GM21360 (cell line): Measurements from ENCODE around the gene SPEG.

Source experiments
- ATAC-seq: cut with Tn5 transposase; IDR thresholded peaks from one replicate; pipeline ENCODE4 v1.9.1; 2021; ENCODE audit warnings: mild to moderate bottlenecking, moderate library complexity; ENCODE audit not compliant: unreplicated experiment

Gene SPEG

GRCh38 chr2:219475278-219475677 lies 40.6 kb downstream of the SPEG start:
- ATAC-seq: no peak

GRCh38 chr2:219475697-219476651 lies 41.3 kb downstream of the SPEG start:
- peak; percentile 65 for ATAC-seq

GRCh38 chr2:219476652-219477151 lies 42.1 kb downstream of the SPEG start:
- ATAC-seq: no peak

- no peak for ATAC-seq
Observed at GRCh38 chr2:219477179-219477578, 42.5 kb downstream of the SPEG start.

GRCh38 chr2:219477815-219478214 lies 43.2 kb downstream of the SPEG start:
- ATAC-seq: no peak

- no peak for ATAC-seq
Observed at GRCh38 chr2:219478916-219479315, 44.3 kb downstream of the SPEG start.

- no peak for ATAC-seq
Observed at GRCh38 chr2:219480004-219480403, 45.4 kb downstream of the SPEG start.

GRCh38 chr2:219482674-219483405 lies 48.2 kb downstream of the SPEG start:
- no peak for ATAC-seq

- no peak for ATAC-seq
Observed at GRCh38 chr2:219483451-219484342, 49.1 kb downstream of the SPEG start.

GRCh38 chr2:219484343-219485200 lies 49.9 kb downstream of the SPEG start:
- no peak for ATAC-seq

- ATAC-seq: no peak
Observed at GRCh38 chr2:219485201-219485580, 50.5 kb downstream of the SPEG start.

- ATAC-seq: no peak
Observed at GRCh38 chr2:219486380-219486959, 51.8 kb downstream of the SPEG start.

GRCh38 chr2:219488149-219488843 lies 53.7 kb downstream of the SPEG start:
- ATAC-seq: no peak

- no peak for ATAC-seq
Observed at GRCh38 chr2:219488844-219489194, 54.2 kb downstream of the SPEG start.

- ATAC-seq: no peak
Observed at GRCh38 chr2:219489315-219489714, 54.7 kb downstream of the SPEG start.

GRCh38 chr2:219490186-219490585 lies 55.5 kb downstream of the SPEG start:
- ATAC-seq: no peak

- ATAC-seq: no peak
Observed at GRCh38 chr2:219490600-219491130, 56.0 kb downstream of the SPEG start.

- no peak for ATAC-seq
Observed at GRCh38 chr2:219491278-219491963, 56.8 kb downstream of the SPEG start.
